ENCODE results near the gene CXCL3.

DNA sequence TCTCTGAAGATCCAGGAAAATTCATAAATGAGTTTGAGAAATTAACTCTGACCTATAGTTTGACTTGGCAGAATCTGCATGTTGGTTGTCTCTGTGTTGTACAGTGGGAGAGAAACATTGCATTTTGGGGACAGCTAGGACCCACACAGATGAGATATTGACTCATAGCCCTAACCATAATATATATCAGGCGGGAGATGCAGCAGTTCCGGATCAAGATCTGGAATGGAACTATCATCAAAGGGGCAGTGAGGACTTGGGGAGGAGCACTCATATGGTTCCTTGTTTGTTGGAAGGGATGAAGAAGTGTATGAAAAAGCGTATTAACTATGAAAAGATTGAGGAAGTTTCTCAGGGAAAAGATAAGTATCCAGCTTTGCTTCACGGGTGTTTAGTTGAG, 46.5 kb upstream of the CXCL3 start:
- TF ChIP-seq CTCF (IDR thresholded peaks at IDR 0.05; ENCODE audit: low read depth, low read length, poor library complexity, severe bottlenecking) (no peak), EZH2phosphoT487 (IDR thresholded peaks at IDR 0.05; ENCODE audit: borderline replicate concordance, low read length) (no peak)

Measured in DOHH2 (cell line).